GM12875 (cell line): Measurements from ENCODE around the gene SLC39A13.

Experiments used
- H3K4me3 ChIP-seq: one replicate; pipeline ENCODE4 v1.5.1; 2011; ENCODE audit warnings: low read depth, low read length, control low read depth
- TF ChIP-seq, protein P1 (sequence below): IDR thresholded peaks from 2 replicates; pipeline ENCODE4 v1.5.1; 2011; ENCODE audit warnings: low read depth, mild to moderate bottlenecking, control low read depth, inconsistent platforms, low read length, moderate library complexity, borderline replicate concordance; ENCODE audit not compliant: insufficient read depth

Gene SLC39A13

GRCh38 chr11:47407746-47408590 lies at the start of gene SLC39A13:
Gene SLC39A13, plus strand, starts transcription at chr11:47408590. Its CDS starts 1,505 bp downstream, at chr11:47410095.
- H3K4me3 ChIP-seq = peak within 1 kb of the TSS; percentile 84
- TF ChIP-seq, protein P1, sequence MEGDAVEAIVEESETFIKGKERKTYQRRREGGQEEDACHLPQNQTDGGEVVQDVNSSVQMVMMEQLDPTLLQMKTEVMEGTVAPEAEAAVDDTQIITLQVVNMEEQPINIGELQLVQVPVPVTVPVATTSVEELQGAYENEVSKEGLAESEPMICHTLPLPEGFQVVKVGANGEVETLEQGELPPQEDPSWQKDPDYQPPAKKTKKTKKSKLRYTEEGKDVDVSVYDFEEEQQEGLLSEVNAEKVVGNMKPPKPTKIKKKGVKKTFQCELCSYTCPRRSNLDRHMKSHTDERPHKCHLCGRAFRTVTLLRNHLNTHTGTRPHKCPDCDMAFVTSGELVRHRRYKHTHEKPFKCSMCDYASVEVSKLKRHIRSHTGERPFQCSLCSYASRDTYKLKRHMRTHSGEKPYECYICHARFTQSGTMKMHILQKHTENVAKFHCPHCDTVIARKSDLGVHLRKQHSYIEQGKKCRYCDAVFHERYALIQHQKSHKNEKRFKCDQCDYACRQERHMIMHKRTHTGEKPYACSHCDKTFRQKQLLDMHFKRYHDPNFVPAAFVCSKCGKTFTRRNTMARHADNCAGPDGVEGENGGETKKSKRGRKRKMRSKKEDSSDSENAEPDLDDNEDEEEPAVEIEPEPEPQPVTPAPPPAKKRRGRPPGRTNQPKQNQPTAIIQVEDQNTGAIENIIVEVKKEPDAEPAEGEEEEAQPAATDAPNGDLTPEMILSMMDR = peak; percentile 87

GRCh38 chr11:47358731-47359051 lies 49.7 kb upstream of the SLC39A13 start:
- H3K4me3 ChIP-seq = no peak overlapping the region
- TF ChIP-seq, protein P1 = no peak

- TF ChIP-seq, protein P1 = no peak
Measured at GRCh38 chr11:47359162-47359561, 49.2 kb upstream of the SLC39A13 start.

DNA sequence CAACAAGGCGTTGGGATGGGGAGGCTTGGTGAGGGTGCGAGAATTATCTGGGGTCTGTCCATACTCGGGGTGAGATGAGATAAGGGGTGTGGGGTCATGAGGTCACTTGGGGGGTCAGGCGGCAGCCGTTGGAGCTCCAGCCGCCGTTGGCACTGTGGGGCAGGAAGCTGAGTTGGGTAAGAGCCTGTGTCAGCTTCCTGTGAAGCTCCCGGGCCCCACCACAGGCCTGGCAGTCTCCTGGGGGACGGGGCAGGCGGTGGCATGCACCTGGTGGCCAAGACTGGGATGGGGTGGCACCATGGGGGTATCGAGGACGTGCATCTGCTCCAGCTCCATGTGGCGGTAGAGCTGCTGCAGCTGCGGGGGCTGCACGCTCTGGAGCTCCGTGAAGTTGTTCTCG lies 48.8 kb upstream of the SLC39A13 start:
- no peak overlapping the region for H3K4me3 ChIP-seq
- TF ChIP-seq, protein P1 = no peak

More at GRCh38 chr11:47359162-47359561, 49.2 kb upstream of the SLC39A13 start:
- H3K4me3 ChIP-seq = no peak overlapping the region

- no peak overlapping the region for H3K4me3 ChIP-seq
- TF ChIP-seq, protein P1 = no peak
Measured at GRCh38 chr11:47360341-47360740, 48.0 kb upstream of the SLC39A13 start.

GRCh38 chr11:47361419-47361818 lies 47.0 kb upstream of the SLC39A13 start:
- no peak overlapping the region for H3K4me3 ChIP-seq
- TF ChIP-seq, protein P1 = no peak

DNA sequence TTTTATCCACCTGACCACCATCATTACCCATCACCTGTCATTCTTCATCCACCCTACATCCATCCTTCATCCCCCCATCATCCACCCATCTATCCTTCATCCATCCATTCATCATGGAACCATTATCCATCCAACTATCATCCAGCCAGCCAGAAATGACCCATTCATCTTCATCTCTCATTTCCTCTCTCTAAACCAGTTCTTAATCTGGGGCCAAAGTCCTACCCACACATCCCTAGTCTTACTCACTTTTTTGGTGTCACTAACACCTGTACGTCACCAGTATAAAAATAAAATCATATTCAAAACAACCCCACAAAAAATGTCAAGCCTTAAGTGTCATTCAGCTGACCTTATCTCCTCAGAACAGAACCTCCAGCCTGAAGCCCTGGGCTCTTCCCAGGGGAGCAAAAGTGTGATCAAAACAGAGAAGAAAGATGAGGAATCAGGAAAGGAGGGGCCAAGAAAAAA lies 42.3 kb upstream of the SLC39A13 start:
- TF ChIP-seq, protein P1 = no peak
- no peak overlapping the region for H3K4me3 ChIP-seq
